T-helper 1 cell treated with Interleukin-12 subunit alpha and Interleukin-12 subunit beta and Interleukin-4 antibody, amounts not matched to agents 30 μg/mL and 1 μg/mL, for 36 hours (primary cell): ENCODE data around the gene TMEM179B.
A peak's percentile ranks its signal among the peaks of the same experiment; 100 is the strongest.

ENCODE experiments used
- H3K27ac Mint-ChIP-seq: one replicate; pipeline ENCODE4 v1.8.0; 2021; ENCODE audit warnings: mild to moderate bottlenecking, mixed read lengths
- H3K27me3 Mint-ChIP-seq: one replicate; pipeline ENCODE4 v1.8.0; 2021; ENCODE audit warnings: low read depth, mixed read lengths
- H3K36me3 Mint-ChIP-seq: one replicate; pipeline ENCODE4 v1.8.0; 2021; ENCODE audit warnings: low read depth, mixed read lengths
- H3K4me1 Mint-ChIP-seq: one replicate; pipeline ENCODE4 v1.8.0; 2021; ENCODE audit warnings: low read depth, mixed read lengths
- H3K4me3 Mint-ChIP-seq: one replicate; pipeline ENCODE4 v1.8.0; 2021; ENCODE audit warnings: mild to moderate bottlenecking, moderate library complexity, mixed read lengths
- H3K9me3 Mint-ChIP-seq: one replicate; pipeline ENCODE4 v1.8.0; 2021; ENCODE audit warnings: mixed read lengths

Gene TMEM179B

DNA sequence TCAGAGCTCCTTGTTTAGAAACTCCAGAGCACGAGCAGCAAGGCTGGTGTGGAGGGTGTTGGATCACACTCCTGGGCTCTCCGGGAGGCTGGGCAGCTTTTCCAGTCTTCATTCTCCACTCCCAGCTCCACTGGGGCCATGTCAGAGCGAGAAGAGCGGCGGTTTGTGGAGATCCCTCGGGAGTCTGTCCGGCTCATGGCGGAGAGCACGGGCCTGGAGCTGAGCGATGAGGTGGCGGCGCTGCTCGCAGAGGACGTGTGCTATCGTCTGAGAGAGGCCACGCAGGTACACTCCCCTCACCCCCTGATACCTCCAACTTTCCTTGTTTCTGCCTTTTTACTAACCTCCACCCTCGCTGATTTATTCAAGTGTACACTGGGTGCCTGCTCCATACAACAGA lies 11.6 kb upstream of the TMEM179B start:
- peaks cover 20% of the 10 kb centered on the region for H3K4me1 Mint-ChIP-seq
- no peaks in the 10 kb centered on the region for H3K9me3 Mint-ChIP-seq
- peaks cover 13% of the 10 kb centered on the region for H3K36me3 Mint-ChIP-seq
- H3K27ac Mint-ChIP-seq, result peak overlapping the region; percentile 24
- no peak overlapping the region for H3K4me3 Mint-ChIP-seq
- H3K27me3 Mint-ChIP-seq, result no peaks in the 10 kb centered on the region

DNA sequence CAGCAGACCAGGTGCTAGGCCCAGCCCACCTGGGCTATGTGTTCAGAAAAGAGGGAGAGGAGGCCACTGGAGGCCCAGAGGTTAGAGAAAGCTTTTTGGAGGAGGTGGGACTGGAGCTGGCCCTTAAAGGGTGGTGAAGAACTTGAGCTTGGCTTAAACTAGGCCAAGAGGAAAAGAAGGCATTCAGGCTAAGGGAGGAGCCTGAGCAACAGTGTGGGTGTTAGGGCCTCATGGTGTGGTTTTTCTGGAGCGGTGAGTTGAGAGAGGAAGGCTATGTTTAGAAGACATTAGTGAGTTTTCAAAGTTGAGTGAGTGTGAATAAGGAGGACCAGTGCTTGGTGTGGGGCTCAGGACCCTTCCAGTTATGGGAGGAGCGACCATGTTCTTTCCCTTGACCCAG lies 9.8 kb upstream of the TMEM179B start:
- Mint-ChIP-seq H3K4me3 (peak overlapping the region; percentile 17), H3K9me3 (no peaks in the 10 kb centered on the region), H3K4me1 (peaks cover 10% of the 10 kb centered on the region), H3K27ac (peak overlapping the region; percentile 61), H3K27me3 (no peaks in the 10 kb centered on the region), H3K36me3 (peaks cover 15% of the 10 kb centered on the region)

DNA sequence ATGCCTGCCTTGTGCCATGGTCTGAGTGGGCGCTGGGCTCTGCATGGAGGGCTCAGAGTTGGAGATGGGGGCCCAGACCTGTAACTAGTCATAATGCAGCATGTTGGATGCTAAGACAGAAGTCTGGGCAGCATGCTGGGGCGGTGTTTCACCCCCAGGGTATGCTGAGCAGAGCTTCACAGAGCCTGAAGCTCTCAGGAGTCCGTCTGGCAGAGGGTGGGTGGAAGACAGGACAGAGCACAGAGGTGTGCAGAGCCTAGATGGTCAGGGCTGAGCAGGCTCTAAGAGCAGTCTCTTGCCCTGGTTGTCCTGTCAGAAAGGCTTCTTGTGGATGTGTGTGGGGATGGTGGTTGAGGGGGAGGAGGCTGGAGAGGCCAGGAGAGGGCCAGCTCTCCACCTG lies 8.8 kb upstream of the TMEM179B start:
- Mint-ChIP-seq H3K4me1 (peaks cover 10% of the 10 kb centered on the region), H3K27me3 (no peaks in the 10 kb centered on the region), H3K9me3 (no peaks in the 10 kb centered on the region), H3K4me3 (no peak overlapping the region), H3K27ac (no peak overlapping the region), H3K36me3 (peaks cover 16% of the 10 kb centered on the region)

DNA sequence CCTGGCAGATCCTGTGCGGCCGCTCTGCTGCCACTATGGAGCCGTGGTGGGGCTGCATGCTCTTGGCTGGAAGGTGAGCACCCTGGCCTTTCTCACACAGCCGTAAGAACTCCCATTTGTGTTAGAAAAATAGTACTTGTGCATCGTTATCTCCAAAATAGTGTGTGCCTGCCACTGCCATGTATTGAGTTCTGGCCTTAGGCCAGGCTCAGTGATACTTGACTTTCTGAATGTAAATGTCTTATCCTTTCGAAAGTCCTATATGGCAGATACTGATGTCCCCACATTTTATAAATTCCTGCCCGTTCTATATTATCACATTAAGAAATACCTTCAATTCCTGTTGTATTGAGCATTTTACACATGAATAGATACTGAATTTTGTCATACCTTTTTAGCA lies 4.4 kb upstream of the TMEM179B start:
- H3K27ac Mint-ChIP-seq, result no peak overlapping the region
- H3K4me3 Mint-ChIP-seq, result no peak overlapping the region

DNA sequence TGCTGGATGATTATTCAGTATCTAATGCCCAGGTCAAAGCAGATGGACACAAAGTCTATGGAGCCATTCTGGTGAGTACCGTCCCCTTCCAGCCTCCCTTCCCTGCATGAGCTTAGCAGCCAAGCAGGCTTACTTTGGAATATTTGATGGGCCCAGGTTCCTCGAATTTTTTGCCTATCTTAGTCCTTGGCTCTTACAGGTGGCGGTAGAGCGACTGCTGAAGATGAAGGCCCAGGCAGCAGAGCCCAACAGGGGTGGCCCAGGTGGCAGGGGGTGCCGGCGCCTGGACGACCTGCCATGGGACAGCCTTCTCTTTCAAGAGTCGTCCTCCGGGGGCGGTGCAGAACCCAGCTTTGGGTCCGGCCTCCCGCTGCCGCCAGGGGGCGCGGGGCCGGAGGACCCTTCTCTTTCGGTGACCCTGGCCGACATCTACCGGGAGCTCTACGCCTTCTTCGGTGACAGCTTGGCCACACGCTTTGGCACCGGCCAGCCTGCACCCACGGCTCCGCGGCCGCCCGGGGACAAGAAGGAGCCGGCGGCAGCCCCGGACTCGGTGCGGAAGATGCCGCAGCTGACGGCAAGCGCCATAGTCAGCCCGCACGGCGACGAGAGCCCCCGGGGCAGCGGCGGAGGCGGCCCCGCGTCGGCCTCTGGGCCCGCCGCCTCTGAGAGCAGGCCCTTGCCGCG lies 741 bp upstream of the TMEM179B start:
- no peaks in the 10 kb centered on the region for H3K9me3 Mint-ChIP-seq
- H3K27ac Mint-ChIP-seq, result peak overlapping the region; percentile 87
- peak overlapping the region; percentile 86 for H3K4me3 Mint-ChIP-seq
- peaks cover 34% of the 10 kb centered on the region for H3K4me1 Mint-ChIP-seq
- H3K27me3 Mint-ChIP-seq, result no peaks in the 10 kb centered on the region
- peaks cover 32% of the 10 kb centered on the region for H3K36me3 Mint-ChIP-seq

More for the DNA sequence above, 4.4 kb upstream of the TMEM179B start:
- Mint-ChIP-seq H3K36me3 (peaks cover 16% of the 10 kb centered on the region), H3K27me3 (no peaks in the 10 kb centered on the region), H3K4me1 (peaks cover 16% of the 10 kb centered on the region), H3K9me3 (no peaks in the 10 kb centered on the region)

DNA sequence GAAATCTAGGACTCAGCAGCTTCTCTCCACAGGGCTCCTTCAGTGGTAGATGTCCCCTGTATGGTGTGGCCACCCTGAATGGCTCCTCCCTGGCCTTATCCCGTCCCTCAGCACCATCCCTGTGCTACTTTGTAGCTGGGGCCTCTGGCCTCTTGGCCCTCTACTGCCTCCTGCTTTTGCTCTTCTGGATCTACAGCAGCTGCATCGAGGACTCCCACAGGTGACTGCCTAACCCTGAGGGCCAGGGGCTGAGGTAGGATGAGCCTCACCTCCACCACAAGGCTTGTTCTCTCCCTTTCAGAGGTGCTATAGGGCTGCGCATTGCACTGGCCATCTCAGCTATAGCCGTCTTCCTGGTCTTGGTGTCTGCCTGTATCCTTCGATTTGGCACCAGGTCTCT lies 1.8 kb downstream of the TMEM179B start:
- H3K4me3 Mint-ChIP-seq, result peak overlapping the region; percentile 93
- H3K27me3 Mint-ChIP-seq, result no peaks in the 10 kb centered on the region
- H3K36me3 Mint-ChIP-seq, result peaks cover 39% of the 10 kb centered on the region
- no peaks in the 10 kb centered on the region for H3K9me3 Mint-ChIP-seq
- peaks cover 44% of the 10 kb centered on the region for H3K4me1 Mint-ChIP-seq
- H3K27ac Mint-ChIP-seq, result peak overlapping the region; percentile 70

DNA sequence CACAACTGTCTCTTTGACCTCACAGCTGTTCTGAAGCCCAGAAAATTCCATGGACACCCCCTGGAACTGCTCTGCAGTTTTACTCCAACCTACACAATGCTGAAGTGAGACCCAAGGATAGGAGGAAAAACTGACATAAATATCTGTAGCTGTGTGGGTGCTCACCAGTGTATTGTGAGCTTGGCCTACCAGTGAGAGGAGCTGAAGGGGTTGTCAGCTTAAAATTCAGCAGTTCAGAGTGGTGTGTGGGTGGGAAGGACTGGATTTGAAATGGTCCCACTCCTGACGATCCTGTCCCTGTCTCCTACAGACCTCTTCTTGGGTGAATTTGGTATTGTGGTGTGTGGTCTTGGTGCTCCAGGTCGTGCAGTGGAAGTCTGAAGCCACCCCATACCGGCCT lies 2.4 kb downstream of the TMEM179B start:
- Mint-ChIP-seq H3K4me3 (peak overlapping the region; percentile 93), H3K36me3 (peaks cover 44% of the 10 kb centered on the region), H3K4me1 (peaks cover 44% of the 10 kb centered on the region), H3K9me3 (no peaks in the 10 kb centered on the region), H3K27ac (peak overlapping the region; percentile 70), H3K27me3 (no peaks in the 10 kb centered on the region)

DNA sequence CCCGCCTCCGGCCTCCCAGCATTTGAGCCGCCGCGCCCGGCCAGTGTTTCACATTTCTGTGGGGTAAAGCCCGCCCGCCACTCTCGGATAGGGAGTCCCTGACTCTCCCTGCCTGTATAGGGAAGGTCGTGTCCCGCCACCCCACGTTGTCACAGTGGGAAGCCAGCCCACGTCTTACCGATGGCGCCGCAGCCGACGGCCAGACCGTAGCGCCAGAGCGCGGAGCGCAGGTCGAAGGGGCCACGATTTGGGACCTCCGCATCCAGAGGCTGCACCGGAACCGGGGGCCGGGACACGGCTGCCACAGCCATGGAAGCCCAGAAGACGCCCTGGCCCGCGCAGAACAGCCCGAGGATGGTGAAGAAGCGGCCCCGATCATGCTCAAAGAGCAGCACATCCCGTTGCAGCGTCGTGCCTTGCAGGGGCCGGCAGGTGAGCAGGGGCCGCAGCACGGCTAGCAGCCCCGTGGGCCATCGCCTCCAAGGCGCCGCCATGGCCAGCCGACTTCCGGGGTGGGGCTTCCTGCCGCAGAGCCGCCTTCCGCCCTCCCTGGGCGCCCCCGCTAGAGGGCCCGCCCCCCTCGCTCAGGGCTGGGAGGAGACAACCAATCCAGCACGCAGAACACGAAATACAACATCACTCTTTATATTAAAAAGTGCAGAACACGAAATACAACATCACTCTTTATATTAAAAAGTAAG lies 4.4 kb downstream of the TMEM179B start, which contains the start of gene TMEM223:
TSS of gene TMEM223 (minus strand) at position 506 of the 701 bp plus-strand sequence. CDS start at position 494, 12 bp downstream.
- H3K4me1 Mint-ChIP-seq, result peaks cover 37% of the 10 kb centered on the region
- H3K4me3 Mint-ChIP-seq, result peak within 1 kb of the TSS; percentile 93
- peak within 1 kb of the TSS; percentile 90 for H3K27ac Mint-ChIP-seq
- H3K27me3 Mint-ChIP-seq, result no peaks in the 10 kb centered on the region
- no peaks in the 10 kb centered on the region for H3K9me3 Mint-ChIP-seq
- H3K36me3 Mint-ChIP-seq, result peaks cover 59% of the 10 kb centered on the region

DNA sequence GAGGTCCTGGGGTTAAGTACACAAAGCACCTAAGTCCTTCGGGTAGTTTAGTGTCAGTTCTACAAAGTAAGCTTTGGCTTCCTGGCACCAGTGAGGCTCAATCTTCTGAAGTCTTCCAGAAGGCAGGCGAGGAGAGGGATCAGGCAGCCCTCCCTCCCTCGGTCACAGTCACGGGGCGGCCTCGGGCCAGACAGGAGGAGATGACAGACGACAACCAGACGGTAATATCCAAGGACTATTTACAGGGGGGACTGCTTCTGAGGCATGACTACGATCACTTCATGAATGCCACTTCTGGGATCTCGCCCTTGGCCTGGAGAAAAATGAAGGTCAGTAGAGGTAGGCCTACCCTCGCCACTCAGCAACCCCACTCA lies 5.0 kb downstream of the TMEM179B start:
- Mint-ChIP-seq H3K36me3 (peaks cover 58% of the 10 kb centered on the region), H3K9me3 (no peaks in the 10 kb centered on the region), H3K4me3 (peak overlapping the region; percentile 93), H3K4me1 (peaks cover 37% of the 10 kb centered on the region), H3K27me3 (no peaks in the 10 kb centered on the region), H3K27ac (peak overlapping the region; percentile 90)

DNA sequence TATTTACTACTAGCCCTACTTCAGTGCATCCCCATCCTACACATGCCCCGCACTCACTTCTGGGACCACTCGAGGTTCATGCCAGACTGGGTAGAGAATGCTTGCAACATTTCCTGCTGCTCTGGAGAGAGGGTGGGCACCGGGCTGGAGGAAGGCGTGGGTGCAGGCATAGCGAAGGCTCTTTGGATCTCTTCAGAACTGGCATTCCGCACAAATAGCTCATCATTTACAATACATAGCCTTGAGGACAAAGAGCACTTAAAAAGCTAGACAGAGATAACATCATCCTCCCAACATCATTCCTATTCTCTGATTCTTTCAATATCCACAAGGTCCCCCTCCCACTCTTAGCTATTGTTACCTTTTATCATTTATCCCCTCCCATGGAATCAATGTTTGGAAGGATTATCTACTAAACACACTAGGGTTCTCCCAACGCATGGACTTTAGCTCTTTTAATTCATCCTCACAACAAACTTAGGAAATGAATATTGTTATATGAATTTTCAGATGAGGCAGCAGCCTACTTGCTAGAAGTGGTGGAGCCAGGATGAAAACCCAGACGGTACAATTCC lies 7.1 kb downstream of the TMEM179B start:
- Mint-ChIP-seq H3K4me1 (peaks cover 27% of the 10 kb centered on the region), H3K9me3 (no peaks in the 10 kb centered on the region), H3K27me3 (no peaks in the 10 kb centered on the region), H3K27ac (no peak overlapping the region), H3K36me3 (peaks cover 61% of the 10 kb centered on the region), H3K4me3 (no peak overlapping the region)

DNA sequence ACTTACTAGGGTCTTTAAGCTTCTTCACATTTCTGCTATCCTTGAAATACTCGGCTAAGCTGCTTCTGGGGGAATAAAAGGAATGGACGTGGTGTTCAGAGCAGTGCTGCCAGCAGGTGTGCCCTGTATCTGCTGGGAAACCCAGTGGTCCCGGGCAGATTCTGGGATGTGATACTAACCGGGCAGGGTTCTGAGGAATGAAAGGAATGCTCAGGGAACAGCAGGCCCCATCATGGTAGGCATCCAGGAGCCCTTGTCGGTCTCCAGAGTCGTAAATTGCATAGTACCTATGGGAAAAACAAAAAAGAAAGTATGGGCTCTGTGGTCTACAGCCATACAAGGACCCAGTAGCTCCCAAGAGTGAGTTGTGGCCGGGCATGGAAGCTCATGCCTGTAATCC lies 9.1 kb downstream of the TMEM179B start:
- no peaks in the 10 kb centered on the region for H3K27me3 Mint-ChIP-seq
- H3K27ac Mint-ChIP-seq, result no peak overlapping the region
- H3K4me3 Mint-ChIP-seq, result no peak overlapping the region
- peaks cover 56% of the 10 kb centered on the region for H3K36me3 Mint-ChIP-seq
- H3K9me3 Mint-ChIP-seq, result no peaks in the 10 kb centered on the region
- H3K4me1 Mint-ChIP-seq, result peaks cover 12% of the 10 kb centered on the region

DNA sequence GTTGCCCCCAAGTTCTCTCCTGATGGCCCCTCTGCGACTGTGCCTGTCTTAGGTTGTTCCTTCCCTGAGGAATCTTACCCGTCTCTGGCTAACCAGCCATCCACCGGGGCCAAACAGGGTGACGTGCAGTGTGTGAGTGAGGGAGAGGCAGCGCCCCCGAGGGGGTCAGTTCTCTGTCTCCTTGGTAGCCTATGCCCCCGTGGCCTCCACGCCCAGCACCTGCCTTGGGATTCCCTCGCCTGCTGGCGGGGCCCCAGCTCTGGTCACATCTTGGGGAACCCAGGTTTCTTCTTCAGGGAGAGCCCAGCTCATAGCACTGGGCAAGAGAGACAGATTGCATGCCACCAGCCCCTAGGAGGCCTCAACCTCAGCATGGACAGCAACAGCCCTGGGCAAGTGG lies 12.3 kb downstream of the TMEM179B start:
- Mint-ChIP-seq H3K27me3 (no peaks in the 10 kb centered on the region), H3K9me3 (no peaks in the 10 kb centered on the region), H3K36me3 (peaks cover 58% of the 10 kb centered on the region), H3K4me1 (peaks cover 12% of the 10 kb centered on the region), H3K27ac (no peak overlapping the region), H3K4me3 (no peak overlapping the region)

DNA sequence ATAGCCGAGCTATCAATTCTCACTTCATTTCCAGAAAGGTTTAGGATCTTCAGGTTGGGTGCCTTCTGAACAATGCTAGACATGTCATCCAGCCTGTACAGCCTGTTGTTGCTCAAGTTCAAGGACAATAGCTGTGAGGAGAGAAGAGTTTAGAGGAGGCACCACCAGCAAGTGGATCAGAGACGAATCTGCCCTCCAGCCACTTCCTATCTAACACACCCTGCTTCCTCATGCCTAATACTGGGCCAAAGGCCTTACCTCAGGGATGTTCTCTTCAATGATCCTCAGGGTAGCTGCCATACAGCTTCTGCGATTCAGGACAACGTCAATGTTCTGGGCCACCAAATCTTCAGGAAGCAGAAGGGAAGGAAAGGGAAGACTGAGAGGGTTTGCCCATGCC lies 13.9 kb downstream of the TMEM179B start:
- H3K4me1 Mint-ChIP-seq, result peaks cover 12% of the 10 kb centered on the region
- no peak overlapping the region for H3K4me3 Mint-ChIP-seq
- no peaks in the 10 kb centered on the region for H3K9me3 Mint-ChIP-seq
- no peak overlapping the region for H3K27ac Mint-ChIP-seq
- peaks cover 47% of the 10 kb centered on the region for H3K36me3 Mint-ChIP-seq
- no peaks in the 10 kb centered on the region for H3K27me3 Mint-ChIP-seq

DNA sequence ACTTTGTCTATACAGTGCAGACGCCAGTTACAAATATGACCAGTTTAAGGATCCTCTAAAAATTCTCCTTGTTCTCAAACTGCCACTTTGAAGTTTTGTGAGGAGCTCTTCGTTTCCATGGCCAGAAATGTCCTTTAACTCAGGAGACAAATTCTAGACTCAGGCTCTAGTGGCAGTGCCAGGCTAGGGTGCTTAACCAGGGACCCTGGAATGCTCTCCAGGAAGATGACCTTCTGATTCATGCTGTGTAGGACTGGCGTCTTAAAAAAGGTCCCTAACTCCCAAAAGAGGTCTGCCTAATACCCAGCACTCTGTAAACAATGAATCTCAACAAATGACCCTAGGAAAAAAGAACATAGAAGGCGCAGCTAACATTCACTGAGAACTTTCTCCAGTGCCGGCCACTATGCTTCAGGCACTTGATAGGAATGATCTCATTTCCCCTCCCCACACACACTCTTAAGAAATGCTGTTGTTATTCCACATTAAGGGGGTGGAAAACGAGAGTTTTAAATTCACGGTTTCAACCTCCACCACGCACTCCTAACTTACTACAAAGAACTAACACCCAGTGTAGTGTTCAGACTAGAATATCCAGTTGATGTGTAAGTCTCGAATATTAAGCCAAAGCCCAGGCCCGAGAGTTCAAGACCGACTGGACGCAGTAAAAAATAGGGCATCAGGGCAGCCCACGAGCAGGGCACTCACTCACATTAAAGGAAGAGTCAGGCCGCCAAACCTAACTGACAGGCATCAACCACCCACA lies 17.3 kb downstream of the TMEM179B start:
- Mint-ChIP-seq H3K4me3 (peak overlapping the region; percentile 96), H3K9me3 (no peaks in the 10 kb centered on the region), H3K27me3 (no peaks in the 10 kb centered on the region), H3K4me1 (peaks cover 18% of the 10 kb centered on the region), H3K27ac (peak overlapping the region; percentile 94), H3K36me3 (peaks cover 29% of the 10 kb centered on the region)
